NCI-H748 (cell line): ENCODE measurements around the gene RUFY2.

Source experiments
- DNase-seq: peaks from one replicate; lab custom pipeline; 2025; ENCODE audit not compliant: unreplicated experiment; lab: John Stamatoyannopoulos, UW

The RUFY2 gene

GRCh38 chr10:68364101-68364886 is 42.8 kb downstream of the RUFY2 start:
- DNase-seq, result no peak

GRCh38 chr10:68362590-68362989 is 44.5 kb downstream of the RUFY2 start:
- no peak for DNase-seq

GRCh38 chr10:68359189-68359588 is 47.9 kb downstream of the RUFY2 start:
- no peak for DNase-seq

- no peak for DNase-seq
Measured at GRCh38 chr10:68353537-68353936, 53.5 kb downstream of the RUFY2 start.

- DNase-seq, result peak; percentile 49
Measured at GRCh38 chr10:68348265-68348741, 58.8 kb downstream of the RUFY2 start.

GRCh38 chr10:68346774-68347173 is 60.3 kb downstream of the RUFY2 start:
- DNase-seq, result no peak

- DNase-seq, result no peak
Measured at GRCh38 chr10:68345621-68346020, 61.5 kb downstream of the RUFY2 start.

GRCh38 chr10:68342909-68343516 is 64.1 kb downstream of the RUFY2 start:
- DNase-seq, result no peak

GRCh38 chr10:68340358-68341080 is 66.6 kb downstream of the RUFY2 start:
- DNase-seq, result no peak

- no peak for DNase-seq
Measured at GRCh38 chr10:68336754-68337351, 70.2 kb downstream of the RUFY2 start.

GRCh38 chr10:68334672-68335467 is 72.2 kb downstream of the RUFY2 start:
- no peak for DNase-seq

- DNase-seq, result no peak
Measured at GRCh38 chr10:68333440-68334431, 73.3 kb downstream of the RUFY2 start.

- no peak for DNase-seq
Measured at GRCh38 chr10:68333058-68333395, 74.0 kb downstream of the RUFY2 start.

- DNase-seq, result peak; percentile 83
Measured at GRCh38 chr10:68332259-68333057, 74.6 kb downstream of the RUFY2 start, which contains the start of gene PBLD. TSS of gene PBLD (minus strand) at chr10:68332928. CDS start at chr10:68306844, 26,084 bp downstream.

- peak; percentile 96 for DNase-seq
Measured at GRCh38 chr10:68331455-68332258, 75.4 kb downstream of the RUFY2 start, which contains the start of gene HNRNPH3. TSS of gene HNRNPH3 (plus strand) at chr10:68332064. CDS start at chr10:68337222, 5,158 bp downstream.

- DNase-seq, result peak; percentile 56
Measured at GRCh38 chr10:68330852-68331454, 76.1 kb downstream of the RUFY2 start.

- no peak for DNase-seq
Measured at GRCh38 chr10:68329506-68329861, 77.6 kb downstream of the RUFY2 start.
